NCI-H1694 treated with DMSO at 0.1 percent for 48 hours (cell line): Measurements from ENCODE around the gene CDH4.

Experiments used
- DNase-seq: peaks from one replicate; lab custom pipeline; 2025; lab: John Stamatoyannopoulos, UW

The CDH4 gene

GRCh38 chr20:61819921-61820825, 568.1 kb downstream of the CDH4 start:
- DNase-seq = no peak

GRCh38 chr20:61821735-61822134, 569.7 kb downstream of the CDH4 start:
- no peak for DNase-seq

DNA sequence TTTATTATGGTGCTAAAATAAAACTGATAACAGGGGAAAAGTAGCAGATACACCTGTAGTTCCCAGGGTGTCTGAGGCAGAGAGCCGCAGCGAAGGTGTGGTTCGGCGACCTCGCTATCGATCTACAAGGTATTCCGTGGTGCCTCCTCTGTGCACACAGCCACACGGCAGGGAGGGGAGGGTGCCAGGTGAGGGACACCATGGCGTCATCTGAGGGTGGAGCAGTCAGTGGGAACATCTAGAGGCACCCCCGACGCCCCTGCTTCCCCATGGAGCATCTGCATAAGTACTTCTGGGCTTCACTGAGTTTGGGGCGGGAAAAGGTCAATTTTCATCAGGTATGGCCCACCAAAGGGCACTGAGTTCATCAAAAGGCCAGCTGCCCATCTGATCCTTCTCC, 570.3 kb downstream of the CDH4 start:
- no peak for DNase-seq

DNA sequence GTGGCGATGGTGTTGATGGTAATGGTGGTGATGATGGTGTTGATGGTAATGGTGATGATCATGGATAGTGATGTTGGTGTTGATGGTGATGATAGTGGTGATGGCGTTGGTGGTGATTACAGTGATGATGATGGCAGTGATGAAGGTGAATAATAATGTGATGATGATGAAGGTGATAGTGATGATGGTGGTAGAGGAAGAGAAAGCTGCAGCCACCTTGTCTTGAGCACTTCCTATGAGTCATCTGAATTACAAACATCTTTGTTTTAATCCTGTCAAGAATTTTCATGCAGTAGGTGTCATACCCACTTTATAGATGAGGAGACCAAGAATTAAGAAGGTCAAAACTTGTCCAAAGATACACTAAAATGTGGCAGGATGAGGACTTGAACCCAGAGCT, 571.2 kb downstream of the CDH4 start:
- no peak for DNase-seq

GRCh38 chr20:61828891-61829290, 576.8 kb downstream of the CDH4 start:
- DNase-seq = no peak

DNA sequence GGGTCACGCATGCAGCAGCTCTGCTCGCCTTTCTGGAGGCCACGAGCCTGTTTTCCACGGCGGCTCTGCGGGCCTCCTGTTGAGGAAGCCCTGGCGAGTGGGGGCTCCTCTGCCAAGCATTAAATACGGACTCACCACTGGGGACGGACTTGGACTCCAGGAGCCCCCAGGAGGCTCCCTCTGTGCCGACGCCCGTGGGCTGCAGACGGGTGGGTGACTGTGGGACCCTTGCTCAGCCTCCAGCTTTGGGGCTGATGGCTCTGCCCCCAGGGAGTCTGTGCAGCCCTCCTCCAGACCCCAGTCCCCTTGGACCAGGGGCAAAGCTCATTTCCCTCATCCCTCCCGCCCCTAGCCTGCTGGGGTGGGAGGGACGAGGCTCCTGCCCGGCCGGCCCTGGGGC, 577.5 kb downstream of the CDH4 start:
- DNase-seq = no peak

GRCh38 chr20:61830241-61830930, 578.3 kb downstream of the CDH4 start:
- DNase-seq = no peak

DNA sequence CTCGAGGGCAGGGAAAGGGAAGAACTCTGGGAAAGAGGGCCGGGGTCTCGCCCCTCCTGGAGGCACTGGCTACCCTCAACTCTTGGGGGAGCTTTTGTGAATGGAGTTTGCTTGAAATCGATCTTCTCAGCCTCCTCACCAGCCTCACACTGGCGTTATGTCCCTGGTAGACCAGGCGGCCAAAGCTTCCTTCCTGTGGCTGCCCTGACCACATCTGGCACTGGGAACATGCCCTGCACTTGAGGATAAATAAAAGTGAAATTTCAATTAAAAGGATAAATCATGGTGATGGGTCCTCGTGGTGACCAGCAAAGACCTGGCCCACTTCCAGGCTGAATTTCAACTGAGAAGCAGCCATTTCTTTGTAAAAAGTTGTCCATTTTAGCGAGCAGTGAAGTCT, 578.9 kb downstream of the CDH4 start:
- no peak for DNase-seq

GRCh38 chr20:61832181-61832580, 580.1 kb downstream of the CDH4 start:
- no peak for DNase-seq

GRCh38 chr20:61833807-61834610, 581.9 kb downstream of the CDH4 start:
- DNase-seq = no peak

GRCh38 chr20:61835301-61835700, 583.2 kb downstream of the CDH4 start:
- no peak for DNase-seq

DNA sequence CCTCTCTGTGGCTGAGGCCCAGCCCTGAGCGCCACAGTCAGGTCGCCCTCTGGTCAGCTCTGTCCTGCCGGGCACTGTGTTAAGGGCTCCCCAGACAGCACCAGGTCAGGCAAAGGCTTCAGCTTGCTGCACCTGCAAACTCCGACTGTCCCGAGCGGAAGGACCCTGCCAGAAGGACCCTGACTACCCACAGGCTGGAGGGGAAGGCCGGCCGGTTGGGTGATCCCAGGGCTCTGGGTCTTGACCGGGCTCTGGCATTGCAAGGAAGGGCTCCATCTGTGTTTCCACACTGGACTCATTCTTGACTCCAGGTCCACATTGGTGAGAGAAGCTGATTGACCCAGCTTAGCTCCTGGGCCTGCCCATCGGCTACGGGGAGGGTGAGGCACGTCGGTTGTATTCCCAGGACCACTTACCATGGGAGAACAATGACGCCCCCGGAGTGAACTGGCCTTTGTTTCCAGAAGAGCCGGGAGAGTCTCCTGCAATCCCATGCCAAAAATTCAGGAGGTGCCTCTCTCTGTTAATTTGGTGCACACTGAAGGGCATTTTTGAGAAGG, 583.8 kb downstream of the CDH4 start:
- no peak for DNase-seq

DNA sequence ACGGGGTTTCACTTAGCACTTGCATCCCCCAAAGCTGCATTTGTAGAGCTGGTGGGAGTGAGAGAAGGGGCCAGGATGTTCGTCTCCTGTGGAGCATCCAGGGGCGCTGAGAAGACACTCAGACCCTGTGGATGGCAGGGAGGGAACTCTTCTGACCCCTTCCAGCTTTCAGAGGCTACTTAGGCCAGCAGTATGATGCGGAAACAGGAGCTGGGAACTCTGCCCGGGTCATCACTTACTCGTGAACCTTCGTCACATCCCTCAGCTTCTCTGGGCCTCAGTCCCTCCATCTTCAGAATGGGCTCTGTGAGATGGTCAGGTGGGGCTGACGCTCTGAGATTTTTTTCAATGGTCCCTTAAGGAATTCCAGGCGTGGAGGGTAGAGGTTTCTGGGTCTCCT, 585.1 kb downstream of the CDH4 start:
- no peak for DNase-seq

DNA sequence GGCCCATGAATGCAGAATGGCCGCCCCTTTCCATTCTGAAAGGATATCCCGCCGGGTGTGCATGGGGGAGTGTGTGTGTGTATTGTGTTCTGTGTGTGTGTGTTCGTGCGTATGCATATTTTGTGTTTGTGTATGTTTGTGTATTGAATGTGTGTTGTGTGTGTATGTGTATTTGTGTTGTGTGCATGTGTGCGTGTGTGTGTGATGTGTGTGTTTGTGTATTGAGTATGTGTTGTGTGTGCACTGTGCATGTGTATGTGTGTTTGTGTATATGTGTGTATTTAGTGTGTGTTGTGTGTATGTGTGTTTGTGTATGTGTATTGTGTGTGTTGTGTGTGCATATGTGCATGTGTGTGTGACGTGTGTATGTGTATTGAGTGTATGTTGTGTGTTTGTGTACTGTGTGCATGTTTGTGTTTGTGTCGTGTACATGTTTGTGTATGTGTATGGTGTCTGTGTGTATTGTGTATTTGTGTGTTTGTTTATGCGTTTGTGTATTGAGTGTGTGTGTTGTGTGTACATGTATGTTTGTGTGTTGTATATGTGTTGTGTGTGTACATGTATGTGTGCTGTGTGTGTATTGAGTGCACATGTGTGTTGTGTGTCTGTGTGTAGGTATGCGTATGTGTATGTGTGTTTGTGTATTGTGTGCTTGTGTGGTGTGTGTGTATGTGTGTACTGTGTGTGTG, 587.3 kb downstream of the CDH4 start:
- DNase-seq = no peak

DNA sequence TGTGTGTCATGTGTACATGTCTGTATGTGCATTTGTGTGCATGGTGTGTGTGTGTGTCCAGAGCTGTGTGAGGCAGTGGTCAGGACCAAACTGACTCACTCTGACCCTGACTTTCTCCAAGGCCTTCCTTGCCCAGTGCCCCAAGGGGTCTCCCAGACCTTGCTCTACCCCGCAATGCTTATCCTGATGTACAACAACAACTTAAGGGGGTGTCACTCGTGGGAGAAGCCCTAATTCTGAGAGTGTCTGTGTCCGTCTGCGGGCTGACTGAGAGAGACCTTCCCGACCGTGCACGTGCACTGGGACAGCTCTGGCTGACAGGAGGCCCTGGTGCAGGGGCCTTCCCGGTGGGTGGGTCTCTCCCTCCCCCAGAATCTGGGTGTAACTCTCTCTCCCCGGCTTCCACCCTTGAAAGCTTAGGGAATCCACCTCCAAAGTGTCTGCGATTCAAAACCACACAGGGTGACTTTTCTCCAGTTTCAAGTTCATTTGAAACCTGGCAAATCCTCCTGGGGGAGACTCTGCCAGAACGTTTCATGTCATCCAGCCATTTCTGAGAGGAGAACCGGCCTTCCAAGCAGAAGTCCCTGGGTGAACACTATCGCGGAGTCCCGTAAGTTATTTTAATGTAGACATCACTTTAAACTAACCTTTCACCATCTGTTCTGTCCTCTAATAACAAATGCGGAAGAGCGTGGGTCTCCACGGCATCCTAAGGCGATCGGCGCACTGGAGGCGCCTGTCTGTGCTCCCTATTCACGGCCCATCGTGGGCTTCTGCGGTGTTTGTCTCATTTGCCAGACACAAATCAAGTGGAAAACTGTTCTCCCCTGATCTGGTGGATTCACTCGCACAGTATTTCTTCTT, 588.1 kb downstream of the CDH4 start:
- DNase-seq = no peak

DNA sequence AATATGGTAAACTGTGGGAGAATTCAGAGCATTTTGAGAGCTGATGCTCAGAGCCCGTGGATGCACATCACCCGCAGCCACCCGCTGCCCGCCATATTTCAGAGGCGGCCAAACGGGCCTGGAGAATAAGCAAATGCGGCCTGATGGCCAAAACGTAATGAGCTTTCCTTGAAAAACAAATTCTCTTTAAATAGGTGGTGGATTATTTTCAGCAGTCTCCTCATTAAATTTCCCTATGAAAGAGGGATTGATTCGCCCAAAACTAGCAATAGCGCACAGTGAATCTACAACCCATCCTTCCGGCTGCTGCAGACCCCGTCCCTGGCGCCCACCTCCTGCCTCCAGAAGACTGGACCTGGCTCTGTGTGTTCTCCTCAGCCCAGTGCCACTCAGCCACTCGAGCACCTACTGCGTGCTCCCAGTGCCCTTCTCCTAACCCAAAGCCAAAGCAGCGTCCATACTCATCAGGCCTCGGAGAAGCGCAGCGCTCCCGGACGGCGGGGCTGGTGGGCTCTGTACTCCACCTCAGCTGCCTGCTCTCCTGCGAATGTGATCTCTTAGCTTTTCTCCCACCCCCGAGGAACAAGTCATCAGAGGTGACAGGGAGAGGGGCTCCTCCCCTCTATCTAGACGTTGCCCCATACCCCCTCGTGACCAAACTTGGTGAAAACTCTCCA, 588.9 kb downstream of the CDH4 start:
- DNase-seq = no peak

DNA sequence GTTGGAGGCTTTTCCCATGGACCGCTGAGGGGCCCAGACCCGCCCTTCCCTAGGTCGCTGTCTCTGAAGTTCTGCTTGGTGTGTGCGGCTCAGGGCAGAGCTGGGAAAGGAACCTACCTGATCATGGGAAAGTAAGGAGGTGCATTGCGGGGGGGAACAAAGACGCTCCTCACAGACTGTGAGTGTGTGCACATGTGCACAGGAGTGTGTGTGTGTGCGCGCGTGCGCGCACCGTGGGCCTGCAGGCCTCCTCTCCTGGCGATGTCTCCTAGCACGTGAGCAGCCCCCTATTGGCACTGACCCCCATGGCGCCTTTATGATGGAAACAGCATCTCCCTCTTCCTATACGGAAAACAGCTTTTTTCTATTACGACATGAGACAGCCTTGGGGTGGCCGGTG, 589.5 kb downstream of the CDH4 start:
- DNase-seq = no peak

GRCh38 chr20:61841966-61842365, 589.9 kb downstream of the CDH4 start:
- no peak for DNase-seq

GRCh38 chr20:61844621-61845020, 592.6 kb downstream of the CDH4 start:
- no peak for DNase-seq

- DNase-seq = no peak
Measured at GRCh38 chr20:61845233-61845671, 593.2 kb downstream of the CDH4 start.
